ENCODE results near the gene ZNF775. TPM values are rescaled to one million over a fixed set of nuclear protein-coding genes. Genes with fewer than 3 reads are reported as not detected.
A peak's percentile ranks its signal among the peaks of the same experiment; 100 is the strongest.

ZNF775 gene
- polyA plus RNA-seq, 3 donors = 1.3 to 2.7 (median 1.4) TPM

DNA sequence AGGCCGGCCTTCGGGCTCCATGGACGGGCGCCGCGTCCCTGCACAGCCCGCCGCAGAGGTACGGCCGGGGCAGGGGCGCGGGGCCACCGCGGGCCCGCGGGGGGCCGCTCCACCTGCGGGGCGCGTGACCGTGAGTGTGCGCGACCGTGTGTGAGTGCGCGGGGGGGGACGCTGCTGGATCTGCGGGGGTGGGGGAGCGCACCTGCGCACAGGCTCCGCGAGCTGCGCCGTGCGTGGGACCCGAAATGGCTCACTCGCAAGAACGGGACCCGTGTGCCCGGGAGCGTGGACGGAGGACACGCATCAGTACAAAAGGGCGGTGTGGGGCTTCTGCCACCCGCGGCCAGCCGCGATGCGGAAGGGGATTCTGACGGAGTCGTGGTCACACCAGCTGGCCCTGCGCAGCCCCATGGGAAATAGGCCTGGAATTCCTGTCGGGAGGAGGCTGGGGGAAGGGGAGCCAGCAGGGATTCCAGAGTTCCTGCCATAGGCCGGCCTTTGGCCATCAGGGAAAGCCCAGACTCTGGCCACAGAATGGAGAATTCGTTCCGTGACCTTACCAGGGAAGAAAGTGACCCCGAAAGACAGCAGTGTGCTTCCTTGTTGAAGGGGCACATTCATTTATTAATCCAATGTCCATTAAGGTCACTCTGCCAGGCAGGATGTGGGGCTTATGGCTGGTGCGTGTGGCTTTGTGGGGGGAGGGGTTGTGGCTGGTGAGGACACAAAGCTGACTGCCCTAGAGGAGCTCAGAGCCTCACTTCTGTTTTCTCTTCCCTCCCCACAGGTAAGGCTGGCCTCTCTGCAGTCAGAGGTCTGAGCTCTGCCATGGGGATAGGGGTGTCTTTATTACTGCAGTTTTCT lies 10.0 kb upstream of the ZNF775 start:
- Histone ChIP-seq H3K9ac (ENCODE audit: insufficient read depth, low read length, poor library complexity, severe bottlenecking) (peak overlapping the region; percentile 93), H3K4me2 (replicated peaks; ENCODE audit: extremely low read depth, low read length, poor library complexity, severe bottlenecking) (peak overlapping the region; percentile 95), H4K20me1 (ENCODE audit: insufficient read depth, low read length) (peaks cover 50% of the 10 kb centered on the region), H3K27me3 (ENCODE audit: control insufficient read depth in 2 of 2, insufficient read depth in 2 of 2, low read length in 2 of 2) (no peaks in the 10 kb centered on the region), H3K27ac (ENCODE audit: low read depth in 1 of 2, low read length in 2 of 2) (peak overlapping the region; percentile 83 to 95), H3K4me1 (ENCODE audit: control insufficient read depth in 1 of 2, insufficient read depth in 2 of 2, low read length in 2 of 2) (peaks cover 53 to 67% of the 10 kb centered on the region in 2 donors), H2AFZ (ENCODE audit: insufficient read depth, low read depth, low read length, poor library complexity, severe bottlenecking) (peak overlapping the region; percentile 92), H3K79me2 (ENCODE audit: insufficient read depth, low read length) (peaks cover 55% of the 10 kb centered on the region), H3K4me3 (replicated peaks in 1 of 3; ENCODE audit: low read depth in 2 of 3, low read length in 3 of 3) (peak overlapping the region; percentile 58 to 91 (median 73)), H3K36me3 (replicated peaks in 1 of 2; ENCODE audit: control insufficient read depth in 1 of 2, insufficient read depth in 2 of 2, low read length in 2 of 2) (peaks cover 28 to 38% of the 10 kb centered on the region in 2 donors), H3K9me3 (replicated peaks in 1 of 2; ENCODE audit: control insufficient read depth in 1 of 2, insufficient read depth in 1 of 2, low read length in 2 of 2) (no peaks in the 10 kb centered on the region)
- WGBS (ENCODE audit: insufficient coverage) = 0% methylated on average over 54 of the region's 58 CpGs
- no peaks in the 10 kb centered on the region for H3K27me3 Mint-ChIP-seq (ENCODE audit: low read depth in 3 of 3)
- no peak for TF ChIP-seq CTCF (IDR thresholded peaks at IDR 0.05)
- peaks cover 58% of the 10 kb centered on the region for H3K4me1 Mint-ChIP-seq
- peak overlapping the region; percentile 95 to 97 for H3K4me3 Mint-ChIP-seq
- intact Hi-C loops (cut with micrococcal nuclease) = loop anchor here (5.0 to 10.0 kb wide), 2 partner anchors 416 to 527 kb away; no protein-coding TSS in a partner anchor
- H3K36me3 Mint-ChIP-seq = peaks cover 17 to 33% of the 10 kb centered on the region in 2 donors
- peak overlapping the region; percentile 91 to 98 (median 95) for H3K27ac Mint-ChIP-seq
- peaks cover 0 to 2% (median 0%) of the 10 kb centered on the region in 7 donors for H3K9me3 Mint-ChIP-seq
- peak in 2 of 3 donors; percentile 43 to 57 for DNase-seq

DNA sequence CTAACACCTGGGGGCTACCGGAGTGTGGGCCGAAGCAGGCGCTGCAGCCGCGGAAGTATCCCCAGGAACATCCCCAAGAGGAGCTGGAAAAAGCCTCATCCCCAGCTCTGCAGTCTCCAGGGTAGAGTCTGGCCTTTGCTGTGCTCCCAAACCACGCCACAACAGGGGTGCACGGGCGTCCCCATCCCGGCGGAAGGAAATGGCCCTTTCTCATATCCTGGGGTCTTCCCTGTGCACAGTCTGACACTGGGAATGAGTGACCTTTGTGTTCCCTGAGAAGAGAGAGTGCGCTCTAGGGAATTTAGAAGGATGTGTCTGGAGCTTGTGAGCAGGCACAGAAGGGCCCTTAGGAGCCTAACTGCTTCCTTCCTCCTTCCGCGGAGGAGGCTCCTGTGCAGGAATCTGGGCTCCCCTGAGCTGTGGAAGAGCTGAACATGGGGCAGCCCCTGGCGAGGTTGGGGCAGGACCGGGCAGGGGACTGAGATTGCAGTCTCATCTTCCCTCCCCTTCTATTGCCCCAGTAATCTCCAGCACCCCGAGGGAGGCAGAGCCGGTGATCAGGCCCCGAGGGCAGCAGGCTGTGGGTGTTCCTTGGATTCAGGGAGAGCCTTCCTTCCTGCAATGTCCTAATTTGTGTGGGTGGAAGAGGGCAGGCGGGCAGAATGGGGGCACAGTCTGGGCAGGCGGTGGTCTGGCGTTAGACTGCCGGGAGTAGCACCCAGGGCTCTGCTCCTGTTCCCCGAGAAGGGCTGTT lies 9.2 kb upstream of the ZNF775 start:
- Mint-ChIP-seq H3K4me1 (peaks cover 53% of the 10 kb centered on the region), H3K36me3 (peaks cover 24 to 41% of the 10 kb centered on the region in 2 donors), H3K9me3 (peaks cover 0 to 2% (median 0%) of the 10 kb centered on the region in 7 donors), H3K27ac (peak overlapping the region in 6 of 7 donors; percentile 65 to 98 (median 93)), H3K27me3 (ENCODE audit: low read depth in 3 of 3) (no peaks in the 10 kb centered on the region), H3K4me3 (peak overlapping the region; percentile 95 to 97)
- intact Hi-C loops (cut with micrococcal nuclease) = loop anchor here (1.0 to 10.0 kb wide), 4 partner anchors 8 to 715 kb away; partner anchors contain the start of genes AGAP3 (in 1 of the 2), FASTK (in 1 of the 2) and TMUB1 (in 1 of the 2)
- Histone ChIP-seq H3K27ac (ENCODE audit: low read depth in 1 of 2, low read length in 2 of 2) (peak overlapping the region; percentile 70 to 95), H3K4me1 (ENCODE audit: control insufficient read depth in 1 of 2, insufficient read depth in 2 of 2, low read length in 2 of 2) (peaks cover 44 to 59% of the 10 kb centered on the region in 2 donors), H3K9me3 (replicated peaks in 1 of 2; ENCODE audit: control insufficient read depth in 1 of 2, insufficient read depth in 1 of 2, low read length in 2 of 2) (no peaks in the 10 kb centered on the region), H4K20me1 (ENCODE audit: insufficient read depth, low read length) (peaks cover 57% of the 10 kb centered on the region), H3K79me2 (ENCODE audit: insufficient read depth, low read length) (peaks cover 57% of the 10 kb centered on the region), H3K4me3 (replicated peaks in 1 of 3; ENCODE audit: low read depth in 2 of 3, low read length in 3 of 3) (peak overlapping the region; percentile 58 to 91 (median 73)), H3K4me2 (replicated peaks; ENCODE audit: extremely low read depth, low read length, poor library complexity, severe bottlenecking) (peak overlapping the region; percentile 95), H3K27me3 (ENCODE audit: control insufficient read depth in 2 of 2, insufficient read depth in 2 of 2, low read length in 2 of 2) (no peaks in the 10 kb centered on the region), H2AFZ (ENCODE audit: insufficient read depth, low read depth, low read length, poor library complexity, severe bottlenecking) (no peak overlapping the region), H3K36me3 (replicated peaks in 1 of 2; ENCODE audit: control insufficient read depth in 1 of 2, insufficient read depth in 2 of 2, low read length in 2 of 2) (peaks cover 33 to 44% of the 10 kb centered on the region in 2 donors), H3K9ac (ENCODE audit: insufficient read depth, low read length, poor library complexity, severe bottlenecking) (peak overlapping the region; percentile 93)
- DNase-seq = peak in 1 of 3 donors; percentile 19
- no peak for TF ChIP-seq CTCF (IDR thresholded peaks at IDR 0.05)
- 42% methylated on average over 18 of the region's 23 CpGs for WGBS (ENCODE audit: insufficient coverage)
